Measurements from ENCODE around the gene TMC5. TPM values are rescaled to one million over a fixed set of nuclear protein-coding genes. Genes with fewer than 3 reads are reported as not detected.

TMC5 gene
- polyA plus RNA-seq, 1 of the 3 experiments (the other 2 are of a cell fraction) = not detected

DNA sequence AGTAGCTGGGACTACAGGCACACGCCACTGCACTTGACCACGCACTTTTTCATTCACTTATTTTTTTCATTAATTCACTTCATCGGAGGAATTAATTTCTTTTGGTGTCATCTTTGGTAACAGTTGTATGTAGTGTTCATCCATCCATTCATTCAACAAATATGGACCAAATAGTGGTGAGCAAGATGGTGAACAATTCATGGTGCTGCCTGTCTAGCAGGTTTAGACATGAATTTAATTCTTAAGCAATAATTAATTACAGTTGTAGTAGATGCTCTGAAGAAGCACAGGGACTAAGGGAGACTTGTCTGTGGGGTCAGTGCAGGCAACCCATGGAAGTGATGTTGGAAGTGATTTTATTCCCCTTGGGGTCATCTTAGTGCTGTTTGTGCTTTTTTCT, 81.8 kb downstream of the TMC5 start (continued):
- TF ChIP-seq EP300 (IDR thresholded peaks at IDR 0.05; ENCODE audit: borderline replicate concordance in 1 of 2, low read depth in 1 of 2, low read length in 1 of 2) (no peak), NFIC (IDR thresholded peaks at IDR 0.05; ENCODE audit: borderline replicate concordance) (no peak), POLR2AphosphoS5 (IDR thresholded peaks at IDR 0.05; ENCODE audit: low read depth, low read length) (no peak), CHD2 (IDR thresholded peaks at IDR 0.05; ENCODE audit: low read length, partially characterized antibody) (no peak)

DNA sequence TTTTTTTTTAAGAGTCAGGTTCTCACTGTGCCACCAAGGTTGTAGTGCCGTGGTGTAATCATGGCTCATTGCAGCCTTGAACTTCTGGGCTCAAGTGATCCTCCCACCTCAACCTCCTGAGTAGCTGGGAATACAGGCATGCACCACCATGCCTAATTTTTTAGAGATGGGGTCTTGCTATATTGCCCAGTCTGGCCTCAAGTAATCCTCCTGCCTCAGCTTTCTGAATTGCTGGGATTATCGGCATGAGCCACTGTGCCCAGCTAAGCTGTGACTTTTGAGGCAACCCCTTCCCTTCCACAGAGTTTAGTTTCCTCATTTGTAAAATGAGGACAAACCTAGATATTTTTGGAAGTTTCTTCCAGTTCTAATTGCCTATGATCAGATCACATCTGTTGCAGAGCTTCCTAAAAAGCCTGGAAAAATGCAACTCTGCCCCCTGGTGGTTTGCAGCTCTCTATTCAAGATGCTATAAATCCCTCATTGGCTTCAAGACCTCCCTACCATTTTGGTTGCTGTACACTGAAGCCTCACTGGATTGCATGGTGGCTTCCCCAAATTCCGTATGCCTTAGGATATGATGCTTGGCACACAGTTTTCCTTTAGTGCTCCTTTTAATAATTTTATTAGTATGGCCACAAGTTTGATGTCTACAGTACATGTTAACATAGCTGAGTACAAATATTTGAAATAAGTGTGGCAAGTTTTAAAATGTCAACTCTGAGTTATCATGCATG, 84.9 kb downstream of the TMC5 start:
- Histone ChIP-seq H3K9ac (no peak overlapping the region), H3F3A (replicated peaks; ENCODE audit: insufficient read depth) (no peaks in the 10 kb centered on the region), H3K9me3 (no peaks in the 10 kb centered on the region), H3K9me2 (no peaks in the 10 kb centered on the region), H3K79me2 (ENCODE audit: insufficient read depth) (no peaks in the 10 kb centered on the region), H3K4me3 (ENCODE audit: low read depth in 2 of 2, low read length in 1 of 2) (no peak overlapping the region), H3K36me3 (replicated peaks in 1 of 2; ENCODE audit: control insufficient read depth in 1 of 2, insufficient read depth in 2 of 2, low read length in 1 of 2) (peaks cover 28 to 42% of the 10 kb centered on the region in 2 experiments), H3K4me1 (ENCODE audit: control insufficient read depth in 1 of 2, insufficient read depth in 2 of 2, low read depth in 1 of 2, low read length in 1 of 2) (no peaks in the 10 kb centered on the region), H3K4me2 (no peak overlapping the region), H3K27me3 (ENCODE audit: insufficient read depth) (no peaks in the 10 kb centered on the region), H3K27ac (ENCODE audit: low read depth in 2 of 2, low read length in 1 of 2) (no peak overlapping the region), H4K20me1 (ENCODE audit: insufficient read depth) (peaks cover 9% of the 10 kb centered on the region; the same call in 1 of the 2 replicates), H2AFZ (ENCODE audit: low read depth) (no peak overlapping the region)
- peak; percentile 66 for DNase-seq
- TF ChIP-seq POLR2AphosphoS5 (IDR thresholded peaks at IDR 0.05; ENCODE audit: low read depth, low read length) = no peak
- no peak for TF ChIP-seq NRF1 (IDR thresholded peaks at IDR 0.05; ENCODE audit: low read depth, low read length)
- TF ChIP-seq MXI1 (IDR thresholded peaks at IDR 0.05; ENCODE audit: low read depth, low read length) = no peak
- TF ChIP-seq, protein P1, sequence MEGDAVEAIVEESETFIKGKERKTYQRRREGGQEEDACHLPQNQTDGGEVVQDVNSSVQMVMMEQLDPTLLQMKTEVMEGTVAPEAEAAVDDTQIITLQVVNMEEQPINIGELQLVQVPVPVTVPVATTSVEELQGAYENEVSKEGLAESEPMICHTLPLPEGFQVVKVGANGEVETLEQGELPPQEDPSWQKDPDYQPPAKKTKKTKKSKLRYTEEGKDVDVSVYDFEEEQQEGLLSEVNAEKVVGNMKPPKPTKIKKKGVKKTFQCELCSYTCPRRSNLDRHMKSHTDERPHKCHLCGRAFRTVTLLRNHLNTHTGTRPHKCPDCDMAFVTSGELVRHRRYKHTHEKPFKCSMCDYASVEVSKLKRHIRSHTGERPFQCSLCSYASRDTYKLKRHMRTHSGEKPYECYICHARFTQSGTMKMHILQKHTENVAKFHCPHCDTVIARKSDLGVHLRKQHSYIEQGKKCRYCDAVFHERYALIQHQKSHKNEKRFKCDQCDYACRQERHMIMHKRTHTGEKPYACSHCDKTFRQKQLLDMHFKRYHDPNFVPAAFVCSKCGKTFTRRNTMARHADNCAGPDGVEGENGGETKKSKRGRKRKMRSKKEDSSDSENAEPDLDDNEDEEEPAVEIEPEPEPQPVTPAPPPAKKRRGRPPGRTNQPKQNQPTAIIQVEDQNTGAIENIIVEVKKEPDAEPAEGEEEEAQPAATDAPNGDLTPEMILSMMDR (IDR thresholded peaks at IDR 0.05) = peak; percentile 81
- TF ChIP-seq TAF1 (IDR thresholded peaks at IDR 0.05; ENCODE audit: borderline replicate concordance, low read depth, low read length) = no peak
- TF ChIP-seq, protein P2, sequence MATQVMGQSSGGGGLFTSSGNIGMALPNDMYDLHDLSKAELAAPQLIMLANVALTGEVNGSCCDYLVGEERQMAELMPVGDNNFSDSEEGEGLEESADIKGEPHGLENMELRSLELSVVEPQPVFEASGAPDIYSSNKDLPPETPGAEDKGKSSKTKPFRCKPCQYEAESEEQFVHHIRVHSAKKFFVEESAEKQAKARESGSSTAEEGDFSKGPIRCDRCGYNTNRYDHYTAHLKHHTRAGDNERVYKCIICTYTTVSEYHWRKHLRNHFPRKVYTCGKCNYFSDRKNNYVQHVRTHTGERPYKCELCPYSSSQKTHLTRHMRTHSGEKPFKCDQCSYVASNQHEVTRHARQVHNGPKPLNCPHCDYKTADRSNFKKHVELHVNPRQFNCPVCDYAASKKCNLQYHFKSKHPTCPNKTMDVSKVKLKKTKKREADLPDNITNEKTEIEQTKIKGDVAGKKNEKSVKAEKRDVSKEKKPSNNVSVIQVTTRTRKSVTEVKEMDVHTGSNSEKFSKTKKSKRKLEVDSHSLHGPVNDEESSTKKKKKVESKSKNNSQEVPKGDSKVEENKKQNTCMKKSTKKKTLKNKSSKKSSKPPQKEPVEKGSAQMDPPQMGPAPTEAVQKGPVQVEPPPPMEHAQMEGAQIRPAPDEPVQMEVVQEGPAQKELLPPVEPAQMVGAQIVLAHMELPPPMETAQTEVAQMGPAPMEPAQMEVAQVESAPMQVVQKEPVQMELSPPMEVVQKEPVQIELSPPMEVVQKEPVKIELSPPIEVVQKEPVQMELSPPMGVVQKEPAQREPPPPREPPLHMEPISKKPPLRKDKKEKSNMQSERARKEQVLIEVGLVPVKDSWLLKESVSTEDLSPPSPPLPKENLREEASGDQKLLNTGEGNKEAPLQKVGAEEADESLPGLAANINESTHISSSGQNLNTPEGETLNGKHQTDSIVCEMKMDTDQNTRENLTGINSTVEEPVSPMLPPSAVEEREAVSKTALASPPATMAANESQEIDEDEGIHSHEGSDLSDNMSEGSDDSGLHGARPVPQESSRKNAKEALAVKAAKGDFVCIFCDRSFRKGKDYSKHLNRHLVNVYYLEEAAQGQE (IDR thresholded peaks at IDR 0.05; ENCODE audit: low read depth, low read length) = no peak
- TF ChIP-seq RAD21 (IDR thresholded peaks at IDR 0.05; ENCODE audit: low read length) = peak; percentile 78
- TF ChIP-seq EZH2phosphoT487 (IDR thresholded peaks at IDR 0.05; ENCODE audit: borderline replicate concordance, low read depth) = no peak
- TF ChIP-seq GABPA (IDR thresholded peaks at IDR 0.05; ENCODE audit: low read depth) = no peak
- TF ChIP-seq SMC3 (IDR thresholded peaks at IDR 0.05; ENCODE audit: low read depth, low read length) = peak; percentile 66
- ChIA-PET CTCF (interaction anchor here (0.6 to 8.6 kb wide), 44 partner anchors 9 to 527 kb away, joined by 3 to 82 read pairs (median 4); partner anchors contain the start of genes TMC5 and TMC7), POLR2A (interaction anchor here (0.6 kb wide), 1 partner anchor 108 kb away, joined by 3 read pairs; no protein-coding TSS in a partner anchor)
- 77% methylated on average over 3 of the region's 3 CpGs for WGBS (ENCODE audit: low lambda C conversion rate)

Data from SK-N-SH (cell line).